Stimulated activated CD4-positive, alpha-beta T cell treated with anti-CD3 and anti-CD28 coated beads, TNF-alpha, amount 100 ng/mL, for 24 hours (primary cell): ENCODE measurements around the gene DENR.
"Not testable (repeated sequence)": the region's sequence is repeated elsewhere in the genome, so short reads cannot be mapped to it uniquely, and the experiment has no call there.

ENCODE experiments used
- DNase-seq, 3 experiments: peaks; one replicate each; pipeline ENCODE4 v3.0.0-alpha.2; 2020; ENCODE audit warnings: low read depth in 3 of 3

The DENR gene

GRCh38 chr12:122740351-122740750 is 12.3 kb upstream of the DENR start:
- DNase-seq = no peak

GRCh38 chr12:122743895-122744525 is 8.6 kb upstream of the DENR start:
- no peak for DNase-seq

DNA sequence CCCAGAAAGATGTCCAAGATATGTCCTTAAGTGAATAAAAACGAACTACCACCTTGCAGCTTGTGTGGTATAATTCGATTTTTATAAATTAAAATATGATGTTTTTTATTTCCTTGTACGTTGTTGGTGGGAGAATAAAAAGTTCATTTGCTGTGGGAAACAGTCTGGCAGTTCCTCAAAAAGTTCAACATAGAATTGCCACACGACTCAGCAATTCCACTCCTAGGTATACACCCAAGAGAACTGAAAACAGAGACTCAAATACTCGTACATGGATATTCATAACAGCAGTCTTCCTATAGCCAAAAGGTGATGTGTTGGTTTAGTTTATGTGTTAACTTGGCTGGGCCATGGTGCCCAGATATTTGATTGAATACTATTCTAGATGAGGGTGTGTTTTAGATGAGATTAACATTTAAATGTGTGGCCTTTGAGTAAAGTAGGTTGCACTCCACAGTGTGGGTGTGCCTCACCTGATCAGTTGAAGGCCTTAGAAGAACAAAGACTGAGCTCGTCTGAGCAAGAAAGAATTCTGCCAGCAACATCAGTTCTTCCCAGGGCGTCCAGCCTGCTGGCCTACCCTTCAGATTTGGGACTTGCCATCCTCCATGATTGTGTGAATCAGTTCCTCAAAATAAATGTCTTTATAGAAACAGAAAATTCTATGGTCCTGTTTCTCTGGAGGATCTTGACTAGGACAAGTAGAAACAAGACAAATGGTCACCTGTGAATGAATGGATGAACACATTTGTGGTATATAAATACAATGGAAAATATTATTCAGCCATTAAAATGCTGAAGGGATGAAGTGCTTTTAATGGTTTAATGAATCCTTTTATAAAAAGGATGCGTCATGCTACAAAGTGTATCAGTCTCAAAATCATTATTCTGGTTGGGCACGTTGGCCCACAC is 5.1 kb upstream of the DENR start:
- DNase-seq = no peak

GRCh38 chr12:122749569-122750332 is 2.9 kb upstream of the DENR start:
- no peak for DNase-seq

DNA sequence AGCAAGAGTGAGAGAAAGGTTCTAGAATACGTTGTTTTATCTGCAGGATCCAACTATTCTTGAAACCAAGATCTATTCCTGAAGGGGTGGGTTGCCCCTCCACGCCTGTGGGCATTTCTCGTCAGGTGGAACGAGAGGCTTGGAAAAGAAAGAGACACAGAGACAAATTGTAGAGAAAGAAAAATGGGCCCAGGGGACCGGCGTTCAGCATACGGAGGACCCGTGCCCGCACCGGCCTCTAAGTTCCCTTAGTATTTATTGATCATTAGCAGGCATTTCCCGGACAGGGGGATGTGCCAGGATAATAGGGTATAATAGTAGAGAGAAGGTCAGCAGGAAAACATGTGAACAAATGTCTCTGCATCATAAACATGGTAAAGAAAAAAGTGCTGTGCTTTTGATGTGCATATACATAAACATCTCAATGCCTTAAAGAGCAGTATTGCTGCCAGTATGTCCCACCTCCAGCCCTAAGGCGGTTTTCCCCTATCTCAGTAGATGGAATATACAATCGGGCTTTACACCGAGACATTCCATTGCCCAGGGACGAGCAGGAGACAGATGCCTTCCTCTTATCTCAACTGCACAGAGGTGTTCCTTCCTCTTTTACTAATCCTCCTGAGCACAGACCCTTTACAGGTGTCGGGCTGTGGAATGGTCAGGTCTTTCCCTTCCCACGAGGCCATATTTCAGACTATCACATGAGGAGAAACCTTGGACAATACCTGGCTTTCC is 1.7 kb upstream of the DENR start:
- not testable (repeated sequence) for DNase-seq

- DNase-seq = no peak
Measured at GRCh38 chr12:122753319-122753650, 661 bp downstream of the DENR start.

- no peak for DNase-seq
Measured at GRCh38 chr12:122754790-122755189, 2.2 kb downstream of the DENR start.

GRCh38 chr12:122757568-122757967 is 4.9 kb downstream of the DENR start:
- no peak for DNase-seq

GRCh38 chr12:122785503-122785902 is 32.9 kb downstream of the DENR start:
- no peak for DNase-seq

DNA sequence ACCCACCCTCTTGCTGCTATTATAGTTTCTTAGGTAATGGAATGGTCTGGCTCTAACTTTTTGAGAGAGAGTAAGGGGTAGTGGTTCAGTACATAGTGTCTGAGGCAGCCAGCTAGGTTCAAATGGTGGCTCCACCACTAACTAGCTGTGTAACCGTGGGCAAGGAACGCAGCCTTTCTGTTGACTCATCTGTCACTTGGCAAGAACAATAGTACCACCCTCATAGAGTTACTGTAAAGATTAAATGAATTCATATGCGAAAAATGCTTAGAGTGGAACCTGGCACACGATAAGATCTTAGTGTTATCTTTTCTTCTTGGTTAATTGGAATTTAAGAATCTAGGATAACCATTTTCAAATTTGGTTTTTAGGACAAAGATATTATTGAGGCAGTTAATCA is 35.8 kb downstream of the DENR start:
- no peak for DNase-seq

DNA sequence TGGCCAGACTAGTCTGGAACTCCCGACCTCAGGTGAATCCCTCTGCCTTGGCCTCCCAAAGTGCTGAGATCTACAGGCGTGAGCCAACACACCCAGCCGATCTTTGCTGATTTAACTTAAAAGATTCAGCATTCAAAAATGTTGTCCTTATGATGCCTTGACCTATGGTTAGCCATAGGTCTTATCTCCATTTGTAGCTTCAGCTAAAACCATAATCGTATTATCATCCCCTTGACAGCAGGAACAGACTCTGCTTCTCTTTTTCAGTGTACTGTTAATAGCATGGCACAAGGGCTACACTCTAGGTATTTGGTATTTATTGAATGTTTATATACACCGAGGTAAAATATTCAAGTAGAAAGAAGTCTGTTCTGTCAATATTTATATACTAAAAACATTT is 37.0 kb downstream of the DENR start:
- no peak for DNase-seq

DNA sequence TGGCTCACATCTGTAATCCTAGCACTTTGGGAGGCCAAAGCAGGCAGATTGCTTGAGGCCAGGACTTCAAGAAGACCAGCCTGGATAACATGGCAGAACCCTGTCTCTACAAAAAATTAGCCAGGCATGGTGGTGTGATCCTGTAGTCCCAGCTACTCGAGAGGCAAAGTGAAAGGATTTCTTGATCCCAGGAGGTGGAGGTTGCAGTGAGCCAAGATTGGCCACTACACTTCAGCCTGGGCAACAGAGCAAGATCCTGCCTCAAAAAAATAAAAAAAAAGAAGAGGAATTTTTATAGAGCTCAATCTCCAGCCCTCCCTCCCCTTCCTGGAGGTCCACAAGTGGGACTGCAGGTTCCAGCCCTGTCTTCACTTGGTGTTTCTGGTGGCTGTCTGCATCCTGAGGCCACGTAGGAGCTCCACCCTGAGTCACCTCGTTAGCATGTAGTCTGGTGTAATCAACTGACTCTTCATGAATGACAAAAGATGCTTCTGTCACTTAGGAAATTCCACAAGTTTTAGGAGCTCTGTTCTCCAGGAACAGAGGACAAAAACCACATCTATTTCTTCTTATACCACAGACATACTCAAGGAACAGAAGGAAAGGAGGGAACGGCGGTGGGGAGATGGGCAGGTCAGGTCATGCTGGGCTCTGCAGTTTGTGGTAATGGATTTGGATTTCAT is 37.9 kb downstream of the DENR start:
- no peak for DNase-seq

GRCh38 chr12:122793685-122794106 is 41.1 kb downstream of the DENR start:
- no peak for DNase-seq

DNA sequence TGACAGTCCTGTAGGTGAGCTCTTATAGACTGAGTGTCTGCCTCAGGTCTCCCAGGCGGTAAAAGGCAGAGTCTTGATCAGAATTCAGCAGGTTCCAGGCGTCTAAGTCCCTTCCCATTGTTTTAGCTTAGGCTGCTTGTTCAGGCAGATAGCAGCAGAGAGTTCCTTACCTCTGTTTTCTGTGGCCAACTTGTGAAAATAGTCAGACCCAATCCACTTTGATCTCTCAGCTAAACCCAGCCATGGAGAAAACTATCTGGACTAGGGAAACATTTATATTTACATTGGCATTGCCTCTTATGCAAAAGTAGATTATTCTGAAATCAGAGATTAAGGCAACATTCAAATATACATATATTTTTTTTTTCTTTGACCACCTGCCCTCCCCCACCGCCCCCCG is 43.2 kb downstream of the DENR start:
- no peak for DNase-seq

DNA sequence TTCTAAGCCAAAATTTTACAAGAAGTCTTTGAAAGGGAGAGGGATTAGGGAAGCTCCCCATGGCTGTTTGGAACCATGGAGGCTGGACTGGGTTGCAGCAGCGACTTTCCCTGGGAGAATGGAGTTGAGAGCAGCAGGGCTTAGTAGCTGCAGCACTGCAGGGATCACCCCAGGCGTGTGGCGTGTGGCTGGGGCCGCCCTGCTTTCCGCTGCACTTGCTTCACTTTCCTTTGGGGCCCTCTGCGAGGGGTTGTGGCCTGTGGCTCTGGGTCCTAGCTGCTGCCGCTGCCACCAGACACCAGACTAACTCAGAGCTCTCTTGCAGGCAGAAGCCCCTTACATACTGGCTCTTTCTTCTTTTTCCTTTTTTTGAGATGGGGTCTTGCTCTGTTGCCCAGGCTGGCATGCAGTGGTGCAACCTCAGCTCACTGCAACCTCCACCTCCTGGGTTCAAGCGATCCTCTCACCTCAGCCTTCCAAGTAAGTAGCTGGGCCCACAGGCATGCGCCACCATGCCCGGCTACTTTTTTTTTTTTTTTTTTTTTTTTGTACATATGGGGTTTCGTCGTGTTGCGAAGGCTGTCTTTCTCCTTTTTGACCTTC is 47.1 kb downstream of the DENR start:
- no peak for DNase-seq

DNA sequence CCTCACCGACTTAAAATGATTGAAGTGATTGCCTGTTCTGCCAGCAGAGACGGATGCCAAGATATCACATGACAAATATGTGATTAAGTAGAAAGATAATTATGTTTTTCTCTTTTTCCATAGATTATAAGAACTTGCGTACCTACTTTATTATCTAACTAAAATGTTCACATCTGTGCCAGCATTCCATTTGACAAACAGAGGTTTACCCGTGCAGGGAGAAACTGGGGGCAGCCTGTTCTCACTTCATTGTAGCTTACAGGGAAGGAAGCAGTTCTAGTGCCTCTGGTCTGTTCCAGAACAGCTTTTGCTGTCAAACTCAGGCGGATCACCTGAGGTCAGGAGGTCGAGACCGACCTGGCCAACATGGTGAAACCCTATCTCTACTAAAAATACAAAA is 51.3 kb downstream of the DENR start:
- no peak for DNase-seq

DNA sequence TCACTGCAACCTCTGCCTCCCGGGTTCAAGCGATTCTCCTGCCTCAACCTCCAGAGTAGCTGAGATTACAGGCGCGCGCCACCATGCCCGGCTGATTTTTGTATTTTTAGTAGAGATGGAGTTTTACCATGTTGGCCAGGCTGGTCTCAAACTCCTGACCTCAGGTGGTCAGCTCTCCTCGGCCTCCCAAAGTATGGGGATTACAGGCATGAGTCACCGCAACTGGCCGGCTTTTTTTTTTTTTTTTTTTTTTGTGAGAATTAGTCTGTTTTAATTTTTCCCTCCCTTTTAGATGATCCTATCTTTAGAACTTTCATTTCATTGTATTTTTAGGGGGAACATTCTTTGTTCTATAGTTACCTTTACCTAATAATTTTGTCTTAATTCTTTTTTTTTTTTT is 52.3 kb downstream of the DENR start:
- DNase-seq = not testable (repeated sequence)

DNA sequence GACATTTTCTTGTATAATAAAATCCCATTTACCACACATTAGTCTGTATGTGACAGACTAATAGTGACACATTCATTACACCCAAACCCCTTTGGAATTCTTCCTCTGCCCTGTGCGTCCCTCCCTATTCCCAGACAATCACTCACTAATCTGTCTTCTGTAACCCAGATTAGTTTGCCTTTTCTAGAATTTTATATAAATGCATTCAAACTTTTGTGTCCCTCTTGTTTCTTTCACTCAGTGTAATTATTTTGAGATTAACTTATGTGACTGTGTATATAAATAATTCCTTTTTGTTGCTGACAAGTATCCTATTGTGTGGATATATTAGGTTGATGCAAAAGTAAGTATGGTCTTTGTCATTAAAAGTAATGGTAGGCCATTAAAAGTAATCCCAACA is 55.0 kb downstream of the DENR start:
- DNase-seq = no peak

DNA sequence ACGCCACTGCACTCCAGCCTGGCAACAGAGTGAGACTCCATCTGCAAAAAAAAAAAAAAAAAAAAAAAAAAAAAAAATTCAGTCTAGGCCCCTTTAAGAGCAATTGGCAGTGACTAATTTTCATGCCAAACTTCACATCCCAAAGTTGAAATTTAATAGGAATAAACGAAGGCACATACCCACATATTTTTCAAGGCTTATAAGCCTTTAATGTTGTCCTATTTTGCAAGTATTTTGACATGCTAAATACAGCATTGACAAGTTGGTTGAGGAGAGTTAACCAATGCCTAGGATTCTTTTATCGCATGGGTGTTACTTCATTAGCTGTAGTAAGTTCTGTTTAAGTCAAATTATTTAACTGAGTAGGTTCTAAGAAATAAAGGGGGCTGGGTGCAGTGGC is 59.2 kb downstream of the DENR start:
- DNase-seq = no peak

GRCh38 chr12:122813310-122813713 is 60.7 kb downstream of the DENR start:
- no peak for DNase-seq

GRCh38 chr12:122819209-122819785 is 66.7 kb downstream of the DENR start:
- no peak for DNase-seq
